GM12878 (cell line): ENCODE measurements around the gene PINK1.

Experiments used
- BRCA1 ChIP-seq: IDR thresholded peaks from 2 replicates; pipeline ENCODE4 v1.6.1; 2011; ENCODE audit warnings: low read depth, low read length, improper control_type of control experiment
- CTCF ChIP-seq, 3 experiments: IDR thresholded peaks in 2 of 3; conservative IDR thresholded peaks in 1 of 3; 2 replicates each; pipeline ENCODE4 v1.5.1; 2011; ENCODE audit warnings: low read depth in 3 of 3, low read length in 3 of 3, mild to moderate bottlenecking in 3 of 3, control low read depth in 2 of 3, moderate library complexity in 2 of 3, inconsistent platforms in 1 of 3, mixed read lengths in 1 of 3; ENCODE audit not compliant: control insufficient read depth in 2 of 3, insufficient read depth in 1 of 3; ENCODE audit errors: extremely low read depth in 1 of 3
- EP300 ChIP-seq, 2 experiments: fragments of 150-350 bp in 1 of 2; IDR thresholded peaks; 2 replicates each; pipeline ENCODE4 v1.6.1; 2011 to 2012; ENCODE audit warnings: low read depth in 2 of 2, low read length in 2 of 2, borderline replicate concordance in 1 of 2, improper control_type of control experiment in 1 of 2, inconsistent platforms in 1 of 2; ENCODE audit not compliant: control insufficient read depth in 1 of 2
- MEF2B ChIP-seq: fragments of 450-650 bp; IDR thresholded peaks from 2 replicates; pipeline ENCODE4 v1.6.1; 2018; ENCODE audit warnings: mild to moderate bottlenecking, moderate library complexity; ENCODE audit not compliant: partially characterized antibody, poor library complexity, severe bottlenecking
- MYC ChIP-seq: IDR thresholded peaks from 2 replicates; pipeline ENCODE4 v1.6.1; 2011; ENCODE audit warnings: mild to moderate bottlenecking, low read length, moderate library complexity, inconsistent platforms; ENCODE audit not compliant: insufficient read depth, insufficient replicate concordance, insufficient read length, severe bottlenecking
- NFYB ChIP-seq: IDR thresholded peaks from 2 replicates; pipeline ENCODE4 v1.6.1; 2011; ENCODE audit warnings: low read depth, mild to moderate bottlenecking, low read length, improper control_type of control experiment, moderate library complexity; ENCODE audit not compliant: insufficient read depth
- RAD21 ChIP-seq: IDR thresholded peaks from 2 replicates; pipeline ENCODE4 v1.6.1; 2011; ENCODE audit warnings: mild to moderate bottlenecking, low read depth, low read length, moderate library complexity; ENCODE audit not compliant: insufficient read depth
- REST ChIP-seq: IDR thresholded peaks from 2 replicates; pipeline ENCODE4 v1.6.1; 2012; ENCODE audit warnings: mild to moderate bottlenecking, low read depth, low read length
- SMC3 ChIP-seq: IDR thresholded peaks from 2 replicates; pipeline ENCODE4 v1.6.1; 2011; ENCODE audit warnings: low read length, improper control_type of control experiment, borderline replicate concordance
- TAF1 ChIP-seq: IDR thresholded peaks from 2 replicates; pipeline ENCODE4 v1.6.1; 2011; ENCODE audit warnings: mild to moderate bottlenecking, low read depth, low read length, borderline replicate concordance
- TCF3 ChIP-seq: IDR thresholded peaks from 2 replicates; pipeline ENCODE4 v1.6.1; 2012; ENCODE audit warnings: low read depth, mild to moderate bottlenecking, low read length, borderline replicate concordance; ENCODE audit not compliant: insufficient read depth
- ZNF274 ChIP-seq: IDR thresholded peaks from one replicate; pipeline ENCODE4 v1.8.0; 2011; ENCODE audit not compliant: insufficient read length, insufficient read depth

- TF ChIP-seq REST (no peak), BRCA1 (no peak), RAD21 (no peak), CTCF (IDR thresholded peaks at IDR 0.05 in 2 of 3, conservative IDR thresholded peaks at IDR 0.05 in 1 of 3; ENCODE audit: control insufficient read depth in 2 of 3, extremely low read depth in 1 of 3, insufficient read depth in 1 of 3, low read depth in 3 of 3, low read length in 3 of 3) (no peak), SMC3 (no peak), EP300 (IDR thresholded peaks at IDR 0.05; ENCODE audit: borderline replicate concordance in 1 of 2, control insufficient read depth in 1 of 2, low read depth in 2 of 2, low read length in 2 of 2) (no peak), TCF3 (no peak), MYC (no peak), ZNF274 (no peak), TAF1 (no peak), MEF2B (no peak), NFYB (no peak)
These were observed 62.3 kb downstream of the PINK1 start for GRCh38 chr1:20695515-20695914.
